HG02759 (cell line): ENCODE results near the gene FSHR.

Experiments used
- ATAC-seq: cut with Tn5 transposase; IDR thresholded peaks from one replicate; pipeline ENCODE4 v1.9.1; 2021; ENCODE audit warnings: mild to moderate bottlenecking, moderate library complexity; ENCODE audit not compliant: unreplicated experiment

FSHR gene

GRCh38 chr2:49113046-49113445, 41.3 kb downstream of the FSHR start:
- no peak for ATAC-seq

DNA sequence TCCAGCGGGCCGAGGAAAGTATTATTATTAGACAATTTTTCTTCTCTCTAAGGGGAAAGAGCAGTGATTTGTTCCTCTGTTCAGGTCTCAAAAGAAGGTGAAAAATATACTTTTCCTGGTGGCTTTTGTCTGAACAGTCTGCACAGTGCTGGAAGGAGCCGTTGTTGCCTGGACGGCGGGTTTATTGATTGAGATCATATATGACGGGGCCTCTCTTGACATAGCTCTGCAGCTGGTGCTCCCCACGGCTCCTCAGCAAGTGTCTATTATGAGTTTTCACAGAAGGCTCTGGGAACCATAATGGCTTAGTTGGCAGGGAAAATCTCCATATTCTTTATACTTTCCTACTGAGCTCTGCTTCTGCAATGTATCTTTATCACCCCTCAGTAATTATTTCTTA, 42.9 kb downstream of the FSHR start:
- no peak for ATAC-seq

DNA sequence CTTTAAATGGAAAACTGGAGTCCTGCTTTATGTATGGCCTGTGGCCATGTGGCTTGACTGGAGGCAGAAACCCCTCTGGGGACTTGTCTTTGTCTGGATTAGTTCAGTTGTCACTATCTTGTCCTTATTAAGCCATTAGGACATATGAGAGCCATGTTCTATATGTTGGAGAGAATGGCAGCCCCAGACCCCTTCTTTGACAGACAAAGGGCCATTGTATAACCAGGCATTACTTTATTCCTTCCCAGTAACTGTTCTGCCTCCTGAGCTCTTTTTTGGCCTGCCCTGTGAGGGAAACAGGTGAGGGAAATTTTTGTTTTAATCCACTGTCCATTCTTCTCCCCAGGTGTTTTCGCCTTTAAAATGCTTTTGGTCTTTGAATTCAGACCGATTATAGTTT, 43.3 kb downstream of the FSHR start:
- ATAC-seq, result no peak

- ATAC-seq, result no peak
These were observed 43.7 kb downstream of the FSHR start for GRCh38 chr2:49110571-49110970.

GRCh38 chr2:49108851-49109250, 45.5 kb downstream of the FSHR start:
- ATAC-seq, result no peak

DNA sequence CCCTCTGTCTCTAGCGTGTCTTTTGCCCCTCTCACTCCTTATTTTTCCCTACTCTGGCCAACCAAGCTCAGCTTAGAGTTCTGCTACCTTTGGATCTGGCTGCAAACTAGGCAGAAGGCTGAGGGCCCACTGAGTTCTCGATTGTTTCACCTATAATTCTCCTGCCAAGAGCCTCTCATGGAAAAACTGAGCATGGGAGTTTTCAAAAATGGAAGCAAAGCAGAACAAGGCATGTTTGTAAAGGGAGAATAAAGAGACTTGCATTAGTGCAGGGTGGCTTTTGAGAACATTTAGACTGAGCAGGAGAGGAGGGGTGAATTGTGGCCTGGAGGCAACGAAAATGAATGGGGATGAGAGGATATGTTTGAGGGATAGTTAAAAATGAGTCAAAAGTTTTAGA, 45.9 kb downstream of the FSHR start:
- no peak for ATAC-seq

GRCh38 chr2:49105506-49105905, 48.8 kb downstream of the FSHR start:
- ATAC-seq, result no peak

DNA sequence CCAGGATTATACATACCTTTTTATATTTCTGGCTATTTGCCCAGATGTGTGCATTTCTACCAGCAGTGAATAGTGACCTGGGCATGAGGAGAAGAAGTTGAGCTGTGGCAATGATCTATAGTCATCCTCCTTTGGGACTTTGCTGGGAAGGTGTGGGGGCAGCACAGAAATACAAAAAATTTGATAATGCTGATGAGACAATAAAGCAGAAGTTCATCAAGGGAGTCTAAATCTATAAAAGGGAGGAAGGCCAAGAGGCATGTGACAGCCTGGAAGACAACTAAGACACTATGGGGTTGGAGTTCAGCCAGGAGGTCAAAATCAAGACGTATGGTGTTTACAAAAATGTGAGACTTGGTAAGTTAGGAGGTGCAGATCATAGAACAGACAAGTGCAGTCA, 52.2 kb downstream of the FSHR start:
- no peak for ATAC-seq

GRCh38 chr2:49080681-49081080, 73.6 kb downstream of the FSHR start:
- ATAC-seq, result no peak

DNA sequence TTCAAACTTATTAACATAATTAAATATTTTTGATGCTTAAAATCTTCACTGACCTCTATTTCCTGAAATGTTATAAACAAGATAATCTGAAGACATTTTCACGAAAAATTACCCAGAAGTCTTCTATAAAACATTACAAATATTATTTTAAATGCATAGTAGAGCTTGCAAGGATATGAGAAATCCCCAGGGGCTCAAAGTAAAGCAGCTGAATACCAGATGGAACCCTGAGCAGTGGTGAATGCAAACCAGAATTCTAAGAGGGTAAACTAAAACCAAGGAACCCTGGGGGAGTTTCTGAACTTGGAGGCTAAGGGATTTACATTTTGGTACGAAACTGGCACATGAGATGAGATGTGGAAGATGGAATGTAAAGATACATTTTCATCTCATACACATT, 83.6 kb downstream of the FSHR start:
- ATAC-seq, result no peak

DNA sequence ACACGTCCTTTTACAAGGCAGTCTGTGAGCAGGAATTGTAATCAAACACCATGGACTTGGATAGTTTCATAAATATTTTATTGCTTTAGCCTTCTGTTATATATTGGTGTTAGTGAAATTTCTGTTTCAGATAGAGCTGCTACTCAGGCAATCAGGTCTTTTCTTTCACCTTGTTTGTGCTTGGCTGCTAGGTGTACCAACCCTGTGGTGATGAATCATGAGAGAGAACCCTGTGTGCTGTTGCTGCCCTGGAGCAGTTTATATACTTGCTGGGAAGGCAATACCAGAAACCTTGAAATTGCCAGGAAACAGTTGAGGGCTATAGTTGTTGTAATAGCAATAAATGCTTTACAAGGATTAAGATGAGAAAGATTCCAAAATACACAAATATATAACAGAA, 84.5 kb downstream of the FSHR start:
- ATAC-seq, result no peak

DNA sequence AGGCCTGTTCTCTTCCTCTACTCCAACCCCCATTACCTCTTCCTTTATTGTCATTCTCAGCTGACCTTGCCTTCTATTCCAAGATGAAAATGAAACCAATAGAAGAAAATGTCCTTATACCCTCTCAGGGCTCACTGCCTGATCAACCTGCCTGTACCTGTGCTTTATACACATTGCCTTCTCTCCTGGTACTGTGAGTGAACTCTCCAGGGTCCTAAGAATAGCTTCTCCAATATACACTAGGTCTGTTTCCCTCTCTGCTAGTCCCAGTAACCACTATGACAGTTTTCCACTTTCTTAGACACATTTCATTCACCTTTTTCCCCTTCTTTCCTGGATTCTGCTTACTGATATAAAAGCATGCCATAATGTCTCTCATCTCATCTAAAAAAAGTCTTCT, 85.7 kb downstream of the FSHR start:
- no peak for ATAC-seq

- no peak for ATAC-seq
These were observed 86.3 kb downstream of the FSHR start for GRCh38 chr2:49067971-49068370.

DNA sequence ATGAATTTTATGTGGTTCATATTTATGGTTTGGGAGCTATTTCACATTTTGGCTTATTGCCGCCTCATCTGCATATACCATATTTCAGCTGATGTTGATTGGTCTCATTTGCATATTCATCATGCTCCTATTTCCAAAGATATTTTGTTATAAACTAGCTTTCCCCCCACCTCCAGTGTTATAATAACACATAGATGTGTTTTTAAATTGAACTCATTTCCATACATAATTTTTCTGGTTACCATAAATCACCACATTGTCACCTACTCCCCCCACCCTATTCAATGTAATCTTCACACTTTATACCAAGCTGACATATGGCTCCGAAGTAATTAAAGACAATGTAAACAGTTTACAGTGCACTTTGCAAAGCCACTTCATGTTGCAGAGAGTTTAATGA, 101.2 kb downstream of the FSHR start:
- ATAC-seq, result no peak

- no peak for ATAC-seq
These were observed 104.0 kb downstream of the FSHR start for GRCh38 chr2:49050265-49050664.

DNA sequence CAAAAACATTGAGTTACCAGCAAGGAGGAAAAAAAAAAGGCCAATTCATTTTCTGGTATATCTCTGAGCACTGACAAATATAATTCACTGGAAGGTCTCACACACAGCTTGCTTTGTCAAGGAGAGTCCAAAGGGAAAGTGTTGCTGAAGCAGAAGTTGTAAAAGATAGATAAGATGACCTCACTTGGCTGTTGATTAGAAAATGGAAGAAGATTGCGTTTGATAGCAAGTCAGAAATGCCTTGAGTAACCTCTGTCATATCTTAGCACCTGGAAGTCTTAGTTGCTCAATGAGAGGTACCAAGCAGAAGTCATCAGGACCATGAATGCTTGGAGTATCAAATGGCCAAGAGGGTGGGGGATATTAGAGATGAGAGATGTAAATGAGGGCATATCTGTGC, 105.2 kb downstream of the FSHR start:
- no peak for ATAC-seq

DNA sequence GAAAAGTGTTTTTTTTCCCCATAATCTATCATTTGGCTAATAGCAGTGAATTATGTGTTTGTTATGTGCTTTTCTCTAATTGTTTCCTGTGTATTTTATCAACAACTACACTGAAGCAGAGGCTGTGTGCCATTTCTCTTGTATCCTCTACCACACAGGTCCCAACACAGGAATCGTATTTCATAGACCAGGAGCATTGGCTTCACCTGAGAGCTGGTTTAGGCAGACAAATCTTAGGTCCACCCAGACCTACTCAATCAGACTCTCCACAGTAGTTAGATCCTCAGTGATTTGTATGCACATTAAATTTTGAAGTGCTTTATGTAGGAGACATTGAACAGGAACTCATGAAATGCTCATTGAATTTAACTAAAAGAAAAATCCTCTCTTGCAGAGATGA, 109.2 kb downstream of the FSHR start:
- ATAC-seq, result no peak

- no peak for ATAC-seq
These were observed 109.8 kb downstream of the FSHR start for GRCh38 chr2:49044350-49045079.

- ATAC-seq, result no peak
These were observed 110.8 kb downstream of the FSHR start for GRCh38 chr2:49043405-49043982.

GRCh38 chr2:49042488-49042887, 111.8 kb downstream of the FSHR start:
- peak; percentile 57 for ATAC-seq

DNA sequence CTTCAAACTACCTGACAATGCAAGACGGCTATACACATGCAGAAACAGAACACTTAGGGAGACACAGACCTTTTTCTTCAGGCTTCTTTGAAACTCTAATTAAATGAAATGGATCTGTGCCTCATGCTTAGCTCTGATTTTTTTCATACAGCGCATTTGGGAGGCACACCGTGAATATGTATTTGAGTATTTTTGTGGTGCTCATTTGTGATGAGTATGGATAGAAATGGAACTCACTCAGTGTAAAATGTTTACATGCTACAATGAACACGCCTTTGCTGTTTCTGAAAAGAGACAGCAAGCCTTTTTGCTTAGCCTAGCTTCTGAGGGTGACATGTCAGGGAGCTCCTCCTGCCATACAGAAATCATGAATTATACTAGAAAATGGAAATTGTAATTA, 113.3 kb downstream of the FSHR start:
- ATAC-seq, result no peak

DNA sequence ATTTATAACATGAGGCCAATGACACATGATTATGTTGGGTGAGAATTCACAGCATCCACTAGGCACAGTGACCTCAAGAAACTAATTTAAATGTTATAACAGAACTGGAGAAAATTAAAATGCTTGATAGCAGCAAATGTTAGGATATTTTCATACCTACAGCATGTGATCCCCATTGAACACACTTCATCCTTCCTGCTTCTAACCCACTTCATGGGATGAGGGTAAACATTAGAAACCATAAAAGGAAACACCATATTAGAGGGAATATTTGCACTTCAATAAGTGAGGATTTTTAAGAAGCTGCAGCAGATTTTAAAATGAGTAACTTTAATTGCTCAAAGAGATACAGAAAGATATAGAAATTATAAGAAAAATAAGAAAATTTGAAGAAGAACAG, 117.1 kb downstream of the FSHR start:
- ATAC-seq, result no peak

DNA sequence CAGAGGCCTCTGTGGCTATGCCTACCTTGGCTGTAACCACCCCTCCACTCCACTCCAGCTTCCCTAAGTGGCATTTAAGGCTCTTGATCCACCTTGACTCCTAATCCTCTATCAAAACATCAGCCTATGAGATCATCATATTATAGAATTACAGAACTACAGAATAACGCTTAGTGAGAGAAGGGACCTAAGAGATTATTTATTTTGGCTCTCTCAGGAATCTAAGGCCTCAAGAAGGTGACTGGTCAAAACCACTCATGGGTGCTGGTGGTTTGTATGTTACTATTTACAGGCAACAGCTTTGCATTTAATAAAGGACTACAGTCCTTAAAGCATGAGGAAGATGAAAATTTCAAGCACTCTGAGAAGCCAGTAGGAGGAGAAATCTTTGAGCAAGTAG, 118.8 kb downstream of the FSHR start:
- no peak for ATAC-seq
